ENCODE measurements around the gene SRRM5.
"Not testable (repeated sequence)": the region's sequence is repeated elsewhere in the genome, so short reads cannot be mapped to it uniquely, and the experiment has no call there.

The SRRM5 gene, protein sequence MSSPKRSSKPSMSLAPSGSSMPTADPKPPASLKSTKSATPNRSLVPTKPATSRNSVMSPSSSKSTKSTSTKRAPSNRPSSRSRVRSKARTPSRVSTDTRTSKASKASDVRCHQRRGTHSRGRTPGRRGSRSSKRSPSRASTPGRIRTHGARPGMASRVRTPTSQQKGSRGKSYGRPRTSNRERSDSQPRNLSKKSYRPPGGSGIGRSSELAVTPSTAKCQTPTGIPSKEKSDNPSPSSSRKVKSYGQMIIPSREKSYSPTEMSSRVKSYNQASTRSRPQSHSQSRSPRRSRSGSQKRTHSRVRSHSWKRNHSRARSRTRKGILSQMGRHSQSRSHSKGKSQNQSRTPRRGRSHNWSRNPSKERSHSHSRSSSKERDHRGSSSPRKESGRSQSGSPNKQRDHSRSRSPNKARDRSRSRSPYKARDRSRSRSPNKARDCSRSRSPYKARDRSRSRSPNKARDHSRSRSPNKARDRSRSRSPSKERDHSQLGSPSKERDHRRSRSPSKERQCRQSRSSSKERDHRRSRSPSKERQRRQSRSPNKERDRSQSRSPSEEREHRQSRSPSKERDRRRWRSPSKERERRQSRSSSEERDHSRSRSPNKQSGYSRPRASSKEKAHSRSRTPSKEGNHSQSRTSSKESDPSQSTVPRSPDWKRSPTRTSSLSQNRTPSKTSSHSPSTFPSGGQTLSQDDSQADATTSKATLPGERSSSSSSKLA

DNA sequence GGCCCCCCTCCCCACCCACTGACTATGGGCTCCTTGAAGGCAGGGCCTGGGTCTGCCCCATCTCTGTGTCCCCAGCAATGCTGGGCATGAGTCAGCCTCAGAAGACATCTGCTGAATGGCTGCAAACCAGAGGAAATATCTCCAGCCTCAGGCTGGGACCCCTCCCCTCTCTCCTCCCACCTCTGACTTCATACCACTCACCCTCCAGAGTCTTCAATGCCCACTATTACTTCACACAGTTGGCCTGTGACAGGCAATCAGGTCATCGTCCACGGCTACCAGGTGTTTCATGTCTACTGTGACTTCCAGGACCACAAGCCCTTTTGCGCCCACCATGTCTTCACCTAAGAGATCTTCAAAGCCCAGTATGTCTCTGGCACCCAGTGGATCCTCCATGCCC, at the start of gene SRRM5:
Gene SRRM5, plus strand, starts transcription at position 301 of the 400 bp plus-strand sequence. Its CDS starts 34 bp downstream, at position 335.
- DNase-seq, result no peak

DNA sequence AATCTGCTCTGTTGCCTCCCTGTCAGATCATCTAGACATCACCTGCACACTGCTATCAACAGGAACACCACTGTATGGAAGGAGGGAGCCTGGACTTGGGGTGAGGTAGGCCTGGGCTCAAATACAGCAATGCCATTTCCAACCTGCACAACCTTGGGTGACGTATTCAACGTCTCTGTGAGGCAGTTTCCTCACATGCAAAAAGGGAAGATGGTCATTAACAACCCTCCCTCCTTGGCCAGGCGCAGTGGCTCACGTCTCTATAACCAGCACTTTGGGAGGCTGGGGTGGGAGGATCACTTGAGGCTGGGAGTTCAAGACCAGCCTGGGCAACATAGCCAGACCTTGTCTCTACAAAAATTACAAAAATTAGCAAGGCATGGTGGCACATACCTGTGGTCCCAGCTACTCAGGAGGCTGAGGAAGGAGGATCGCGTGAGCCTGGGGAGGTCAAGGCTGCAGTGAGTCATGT, 49.6 kb upstream of the SRRM5 start:
- DNase-seq, result no peak

DNA sequence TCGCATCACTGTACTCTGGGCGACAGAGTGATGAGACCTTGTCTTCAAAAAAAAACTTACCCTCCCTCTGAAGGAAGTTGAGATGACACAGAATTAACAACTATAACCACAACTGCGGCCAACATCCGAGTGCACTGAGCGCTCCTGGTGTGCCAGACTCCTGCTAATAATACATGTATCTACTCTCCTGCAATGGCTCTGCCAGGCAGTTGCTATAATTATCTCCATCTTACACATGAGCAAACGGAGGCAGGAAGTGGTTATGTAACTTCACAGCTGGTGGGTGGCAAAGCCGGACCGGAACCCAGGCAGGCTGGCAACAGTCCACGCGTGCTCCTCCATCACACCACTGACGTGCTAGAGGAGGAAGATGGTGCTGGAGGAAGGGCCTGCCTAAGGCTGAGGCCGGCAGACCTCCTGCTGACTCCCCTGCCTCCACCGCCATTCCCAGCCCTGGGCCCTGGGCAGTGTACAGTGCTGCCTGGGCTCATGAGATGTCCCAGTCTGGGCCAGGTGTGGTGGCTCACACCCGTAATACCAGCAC, 49.1 kb upstream of the SRRM5 start:
- peak; percentile 100 for DNase-seq

DNA sequence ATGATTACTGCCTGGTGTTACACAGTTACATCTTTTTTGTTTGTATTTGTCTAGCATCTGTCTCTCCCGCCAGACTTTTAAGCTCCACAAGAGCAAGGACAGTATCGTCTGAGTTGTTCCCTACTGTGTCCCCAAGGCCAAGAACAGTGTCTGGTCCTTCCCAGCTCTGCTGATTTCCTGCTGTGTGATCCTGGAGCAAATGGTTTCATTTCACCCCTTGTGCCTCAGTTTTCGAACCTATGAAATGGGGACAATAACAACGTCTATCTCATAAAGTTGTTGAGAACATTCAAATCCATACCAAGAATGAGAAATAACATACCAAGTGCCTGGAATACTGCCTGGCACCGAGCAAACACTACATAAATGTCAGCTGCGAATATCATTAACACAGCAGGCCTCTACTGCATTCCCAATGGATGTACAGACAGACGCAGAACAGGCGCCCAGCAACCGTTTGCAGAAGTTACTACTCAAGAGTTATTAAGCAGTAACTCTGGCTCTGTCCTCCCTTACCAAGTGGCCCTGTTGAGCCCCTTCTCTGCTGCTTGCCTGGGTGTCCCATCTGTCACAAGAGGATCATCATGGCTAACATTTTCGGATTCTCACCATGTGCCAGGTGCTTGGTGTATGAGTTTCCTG, 48.0 kb upstream of the SRRM5 start:
- DNase-seq, result no peak

DNA sequence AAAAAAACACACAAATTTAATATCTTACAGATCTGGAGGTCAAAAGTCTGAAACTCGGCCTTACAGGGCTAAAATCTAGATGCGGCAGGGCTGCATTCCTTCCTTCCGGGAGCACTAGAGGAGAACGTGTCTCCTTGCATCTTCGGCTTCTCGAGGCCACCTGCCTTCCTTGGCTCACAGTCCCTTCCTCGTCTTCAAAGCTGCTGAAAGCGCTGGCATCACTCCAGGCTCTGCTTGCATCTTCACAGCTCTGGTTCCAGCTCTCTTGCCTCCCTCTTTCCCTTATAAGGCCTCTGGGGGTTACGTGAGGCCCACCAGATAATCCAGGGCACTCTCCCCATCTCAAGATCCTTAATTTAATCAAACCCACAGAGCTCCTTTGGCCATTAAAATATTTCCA, 47.1 kb upstream of the SRRM5 start:
- DNase-seq, result no peak

DNA sequence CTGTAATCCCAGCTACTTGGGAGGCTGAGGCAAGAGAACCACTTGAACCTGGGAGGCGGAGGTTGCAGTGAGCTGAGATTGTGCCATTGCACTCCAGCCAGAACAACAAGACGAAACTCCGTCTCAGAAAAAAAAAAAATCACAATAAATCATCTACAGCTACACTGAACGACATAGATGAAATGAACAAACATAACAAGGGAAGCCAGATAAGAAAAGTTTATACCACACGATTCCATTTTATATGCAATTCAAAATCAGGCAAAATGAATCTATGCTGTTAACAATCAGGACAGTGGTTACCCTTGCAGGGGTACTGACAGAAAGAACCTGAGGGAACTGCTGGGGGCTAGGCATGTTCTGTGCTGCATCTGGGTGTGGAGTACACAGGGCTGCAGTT, 42.2 kb upstream of the SRRM5 start:
- DNase-seq, result no peak

DNA sequence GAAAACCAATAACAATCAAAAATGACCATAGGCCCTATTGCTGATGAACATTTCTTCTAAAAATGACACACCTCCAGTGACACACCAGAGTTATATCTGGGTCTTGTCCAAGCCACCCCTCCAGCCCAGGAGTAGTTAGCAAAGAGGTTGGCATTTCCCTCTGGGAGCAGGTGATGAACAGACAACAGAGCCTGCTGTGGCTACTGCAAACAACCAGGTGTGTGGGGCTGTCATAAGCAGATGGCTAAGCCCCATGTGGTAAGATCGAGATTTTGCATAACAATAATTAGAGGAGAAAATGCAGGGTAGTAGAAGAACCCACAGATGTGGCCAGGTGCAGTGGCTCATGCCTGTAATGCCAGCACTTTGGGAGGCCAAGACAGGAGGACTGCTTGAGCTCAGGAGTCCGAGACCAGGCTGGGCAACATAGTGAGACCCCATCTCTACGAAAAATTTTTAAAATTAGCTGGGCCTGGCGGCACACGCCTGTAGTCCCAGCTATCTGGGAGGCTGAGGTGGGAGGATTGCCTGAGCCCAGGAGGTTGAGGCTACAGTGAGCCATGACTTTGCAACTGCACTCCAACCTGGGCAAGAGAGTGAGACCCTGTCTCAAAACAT, 41.6 kb upstream of the SRRM5 start:
- peak; percentile 16 for DNase-seq

DNA sequence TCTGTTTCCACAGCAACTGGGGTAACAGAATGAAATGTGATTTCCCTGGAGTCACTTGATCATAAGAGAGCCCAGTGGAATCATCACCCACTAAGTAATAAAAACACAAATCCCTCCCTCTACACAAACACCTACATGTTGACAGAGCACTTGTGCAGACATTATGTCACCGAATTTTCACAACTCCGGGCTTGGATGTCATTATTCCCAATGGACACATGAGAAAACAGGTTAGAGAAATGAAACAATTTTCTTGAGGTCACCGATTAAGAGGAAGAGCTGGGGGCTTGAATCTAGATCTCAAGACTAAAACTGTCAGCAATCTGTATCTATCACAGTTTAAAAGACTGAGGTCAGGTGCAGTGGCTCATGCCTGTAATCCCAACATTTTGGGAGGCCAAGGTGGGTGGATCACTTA, 39.7 kb upstream of the SRRM5 start:
- DNase-seq, result no peak

DNA sequence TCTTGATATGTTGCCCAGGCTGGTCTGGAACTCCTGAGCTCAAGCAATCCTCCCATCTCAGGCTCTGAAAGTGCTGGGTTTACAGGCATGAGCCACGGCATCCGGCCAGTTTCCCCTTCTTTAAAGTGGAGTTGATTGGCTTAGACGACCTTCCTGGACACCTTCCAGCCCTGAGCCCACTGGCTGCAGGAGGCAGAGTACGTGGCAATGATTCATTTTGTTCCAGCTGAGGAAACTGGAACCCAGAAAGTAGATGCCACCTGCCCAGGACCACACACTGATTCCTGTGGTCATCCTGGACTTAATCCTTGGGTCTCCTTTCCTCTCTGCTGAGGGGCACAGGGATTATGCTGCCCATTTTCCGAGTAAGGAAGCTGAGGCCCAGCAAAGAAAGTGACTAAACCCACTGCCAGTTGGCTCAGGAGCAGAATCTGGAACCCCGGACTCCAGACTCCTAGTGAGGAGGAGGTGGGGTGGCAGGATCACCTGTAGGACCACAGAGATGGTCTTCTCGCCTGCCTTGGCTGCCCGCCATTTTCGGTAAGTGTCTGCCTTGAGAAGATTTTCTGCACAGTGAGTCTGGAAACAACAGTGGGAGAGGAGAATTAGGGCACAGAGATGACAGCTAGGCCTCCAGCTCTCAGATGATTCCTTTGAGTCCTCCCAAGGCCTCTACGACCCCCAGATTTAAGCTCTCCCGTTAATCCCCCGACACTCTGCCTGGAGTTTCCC, 37.3 kb upstream of the SRRM5 start:
- no peak for DNase-seq

DNA sequence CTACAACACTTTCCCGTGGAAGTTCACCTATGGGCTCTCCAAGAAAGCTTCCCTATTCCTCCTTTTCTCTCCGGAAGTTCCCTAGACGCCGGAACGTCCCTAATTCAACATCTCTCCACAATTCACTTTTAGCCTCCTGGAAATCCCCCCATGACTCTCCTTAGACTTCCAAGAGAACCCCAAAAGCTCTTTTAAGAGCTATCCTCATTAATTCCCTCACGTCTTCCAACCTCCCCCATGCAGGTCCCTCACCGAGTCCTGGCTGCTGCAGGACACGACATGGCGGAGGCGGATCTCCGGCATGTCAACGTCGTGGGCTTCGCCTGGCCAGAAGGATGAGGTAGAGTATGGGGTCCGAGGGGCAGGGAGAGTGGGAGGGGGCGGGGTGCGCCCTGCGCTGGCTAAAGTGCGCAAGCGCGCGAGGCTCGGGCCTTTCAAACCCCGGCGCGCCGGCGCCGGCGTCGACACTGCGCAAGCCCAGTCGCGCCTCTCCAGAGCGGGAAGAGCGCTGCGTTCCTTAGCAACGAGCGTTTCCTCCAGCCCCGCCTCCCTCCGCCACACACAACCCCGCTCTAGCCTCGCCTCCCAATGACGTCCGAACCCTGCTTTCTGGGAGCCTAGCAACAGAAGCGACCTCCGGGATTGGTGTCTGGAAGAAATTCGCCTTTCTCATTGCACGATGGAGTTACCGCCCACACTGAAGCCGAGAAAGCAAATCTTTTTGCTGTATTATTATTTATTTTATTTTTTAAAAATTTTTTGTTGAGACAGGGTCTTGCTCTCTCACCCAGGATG, 36.5 kb upstream of the SRRM5 start, which contains the start of the genes PINLYP and XRCC1:
Gene PINLYP, plus strand, starts transcription at position 646 of the 795 bp plus-strand sequence. CDS start 1,391 bp downstream, outside the sequence.
Gene XRCC1, minus strand, starts transcription at position 372 of the 795 bp plus-strand sequence. Its CDS starts 69 bp downstream, at position 303.
- peak; percentile 94 for DNase-seq

DNA sequence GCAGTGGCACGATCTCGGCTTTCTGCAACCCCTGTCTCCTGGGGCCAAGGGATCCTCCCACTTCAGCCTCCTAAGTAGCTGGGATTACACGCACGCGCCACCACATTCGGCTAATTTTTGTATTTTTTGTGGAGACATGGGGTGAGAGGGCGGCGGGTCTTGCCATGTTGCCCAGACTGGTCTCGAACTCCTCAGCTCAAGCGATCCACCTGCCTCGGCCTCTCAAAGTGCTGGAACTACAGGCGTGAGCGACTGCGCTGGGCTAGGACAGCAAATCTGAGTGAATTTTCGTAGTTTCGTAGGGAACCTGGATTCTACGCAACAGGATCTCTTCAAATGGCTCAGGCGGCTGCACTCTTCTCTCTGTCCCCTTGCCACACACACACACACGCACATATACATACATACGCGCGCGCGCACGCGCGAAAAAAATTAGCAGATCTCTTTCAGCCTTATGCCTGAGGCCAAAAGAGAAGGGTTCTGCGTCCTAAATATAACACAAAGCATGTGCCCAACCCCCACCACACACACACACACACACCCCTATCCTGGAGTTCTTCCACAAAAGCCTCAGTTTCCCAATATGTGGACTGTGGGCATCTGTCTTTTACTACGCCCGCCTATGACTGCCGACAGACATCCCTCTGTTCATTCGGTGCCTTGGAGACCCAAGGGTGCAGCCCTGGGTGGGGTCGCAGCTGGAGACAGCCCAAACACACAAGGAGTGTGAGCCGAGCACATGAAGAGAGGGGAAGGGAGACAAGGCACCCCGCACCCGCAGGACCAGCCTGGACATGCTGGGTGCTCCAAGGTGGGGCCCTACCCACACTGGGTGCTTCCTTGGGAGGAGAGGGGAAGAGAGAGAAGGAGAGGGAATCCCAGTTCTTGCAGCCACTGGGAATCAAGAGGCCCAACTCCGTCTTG, 35.7 kb upstream of the SRRM5 start:
- DNase-seq, result no peak

DNA sequence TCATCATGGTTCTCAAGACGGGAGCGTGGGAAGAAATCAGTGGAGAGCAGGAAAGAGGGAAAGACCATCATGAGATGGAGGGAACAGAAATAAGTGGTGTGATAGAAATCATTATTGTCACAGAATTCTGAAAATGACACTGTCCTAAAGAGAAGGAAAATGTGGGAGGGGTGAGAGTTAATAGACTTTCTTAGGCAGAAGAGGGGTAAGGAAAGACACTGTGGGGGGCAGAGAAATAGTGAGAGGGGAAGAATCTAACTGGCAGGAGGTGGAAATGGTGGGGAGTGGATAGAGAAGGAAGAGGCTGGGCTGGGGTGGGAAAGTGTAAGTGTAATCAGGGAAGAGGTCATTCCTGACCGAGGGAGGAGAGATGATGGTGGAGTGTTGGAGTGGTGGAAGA, 33.1 kb upstream of the SRRM5 start:
- no peak for DNase-seq

DNA sequence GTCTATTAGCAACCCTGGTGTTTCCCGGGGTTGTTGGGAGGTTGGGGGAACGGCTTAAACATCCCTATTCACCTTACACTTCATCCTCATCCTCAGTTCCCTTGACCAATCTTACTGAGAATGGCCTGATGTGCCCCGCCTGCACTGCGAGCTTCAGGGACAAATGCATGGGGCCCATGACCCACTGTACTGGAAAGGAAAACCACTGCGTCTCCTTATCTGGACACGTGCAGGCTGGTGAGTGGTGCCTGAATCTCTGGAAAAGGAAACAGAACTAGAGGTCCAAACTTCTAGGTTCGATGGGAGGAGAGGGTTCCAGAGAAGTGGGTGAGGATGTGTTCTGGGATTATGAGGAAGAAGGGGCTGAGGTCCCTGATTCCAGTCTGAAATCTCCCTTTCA, 30.4 kb upstream of the SRRM5 start:
- no peak for DNase-seq

DNA sequence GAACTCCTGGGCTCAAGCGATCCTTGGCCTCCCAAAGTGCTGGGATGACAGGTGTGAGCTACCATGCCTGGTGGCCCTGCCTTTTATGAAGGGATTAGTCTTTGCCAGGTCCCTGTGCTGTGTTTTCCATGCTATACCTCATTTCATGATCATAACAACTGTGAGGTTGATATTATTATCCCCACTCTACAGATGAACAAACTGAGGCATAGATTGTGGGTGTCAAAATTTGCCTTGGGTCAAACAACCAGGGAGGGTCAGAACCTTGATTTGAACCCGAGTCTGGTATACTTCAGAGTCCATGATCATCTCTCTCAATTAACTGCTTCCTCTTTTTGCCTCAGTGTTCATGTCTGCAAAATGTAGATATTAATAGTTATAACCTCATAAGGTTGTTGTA, 29.4 kb upstream of the SRRM5 start:
- no peak for DNase-seq

DNA sequence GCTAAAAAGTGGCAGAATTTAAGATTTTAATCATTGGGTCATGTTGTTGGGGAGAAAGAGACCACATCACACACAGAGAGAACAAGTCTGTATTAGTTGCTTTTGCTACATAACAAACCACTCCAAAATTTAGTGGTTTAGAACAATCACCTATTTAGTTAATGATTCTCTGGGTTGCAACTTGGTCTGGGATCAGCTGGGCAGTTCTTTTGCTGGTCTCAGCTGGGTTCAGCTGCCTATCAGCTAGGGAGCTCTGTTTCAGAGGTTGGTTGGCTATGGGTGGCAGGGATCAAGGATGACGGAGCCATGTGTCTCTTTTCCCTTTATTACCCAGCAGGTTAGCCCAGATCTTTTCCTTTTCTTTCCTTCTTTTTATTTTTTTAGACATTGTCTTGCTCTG, 27.4 kb upstream of the SRRM5 start:
- DNase-seq, result no peak

DNA sequence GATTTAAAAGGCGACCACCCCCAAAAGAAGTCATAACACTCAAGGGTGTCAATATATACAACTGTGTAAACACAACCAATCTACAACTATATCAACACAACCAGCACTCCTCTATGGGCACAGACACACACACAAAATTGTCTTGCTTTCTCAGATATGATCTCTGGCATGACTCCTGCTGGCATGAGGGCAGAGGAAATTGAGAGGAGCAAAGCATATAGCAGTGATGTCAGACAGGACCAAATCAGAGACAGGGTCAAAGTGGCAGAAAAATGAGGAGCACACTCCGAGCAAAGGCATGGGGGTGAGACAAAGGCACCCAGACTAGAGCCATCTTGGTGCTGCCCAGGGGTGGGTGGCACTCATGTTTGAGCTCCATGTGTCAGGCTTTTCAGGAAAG, 25.5 kb upstream of the SRRM5 start:
- DNase-seq, result no peak

DNA sequence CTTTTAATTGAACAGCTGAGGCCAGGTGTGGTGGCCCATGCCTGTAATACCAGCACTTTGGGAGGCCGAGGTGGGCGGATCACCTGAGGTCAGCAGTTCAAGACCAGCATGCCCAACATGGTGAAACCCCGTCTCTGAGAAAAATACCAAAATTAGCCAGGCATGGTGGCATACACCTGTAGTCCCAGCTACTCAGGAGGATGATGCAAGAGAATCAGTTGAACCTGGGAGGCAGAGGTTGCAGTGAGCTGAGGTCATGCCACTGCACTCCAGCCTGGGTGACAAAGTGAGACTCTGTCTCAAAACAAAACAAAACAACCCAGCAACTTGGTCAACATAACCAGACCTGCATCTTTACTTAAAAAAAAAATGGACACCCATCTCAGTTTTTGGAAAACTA, 24.9 kb upstream of the SRRM5 start:
- DNase-seq, result not testable (repeated sequence)

DNA sequence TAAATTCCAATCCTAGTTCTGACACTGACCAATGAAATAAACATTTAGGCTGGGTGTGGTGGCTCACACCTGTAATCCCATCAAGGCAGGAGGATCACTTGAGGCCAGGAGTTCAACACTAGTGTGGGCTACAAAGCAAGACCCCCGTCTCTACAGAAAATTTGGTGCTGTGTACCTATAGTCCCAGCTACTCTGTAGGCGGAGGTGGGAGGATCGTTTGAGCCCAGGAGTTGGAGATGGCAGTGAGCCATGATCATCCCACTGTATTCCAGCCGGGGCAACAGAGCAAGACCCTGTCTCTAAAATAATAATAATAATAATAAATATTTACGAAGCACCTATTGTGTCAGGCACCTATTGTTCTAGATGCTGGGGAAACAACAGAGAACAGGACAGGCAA, 22.6 kb upstream of the SRRM5 start:
- no peak for DNase-seq

DNA sequence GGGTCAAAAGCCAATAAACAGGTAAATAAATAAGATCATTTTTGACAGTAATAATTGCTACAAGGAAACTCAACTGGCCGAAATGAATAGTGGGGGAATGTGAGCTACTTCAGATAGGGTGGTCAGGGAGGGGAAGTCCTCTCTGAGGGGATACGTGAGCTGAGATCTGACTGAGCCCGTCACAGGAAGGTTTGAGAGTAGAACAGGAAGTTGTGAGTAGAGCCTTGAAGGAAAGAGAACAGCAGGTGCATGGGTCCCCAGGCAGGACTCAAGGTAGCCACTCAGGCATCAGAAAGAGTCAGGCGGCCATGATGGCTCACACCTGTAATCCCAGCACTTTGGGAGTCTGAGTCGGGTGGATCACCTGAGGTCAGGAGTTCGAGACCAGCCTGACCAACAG, 22.2 kb upstream of the SRRM5 start:
- DNase-seq, result no peak

All from GF-D8 (cell line).